ENCODE measurements around the gene LDB3. TPM values are rescaled to one million over a fixed set of nuclear protein-coding genes. Genes with fewer than 3 reads are reported as not detected.

LDB3 gene
- total and polyA plus RNA-seq, 9 of the 15 experiments (the other 6 are each of a cell fraction or from before 2014, with no cell fraction given), result 0.03 TPM; not detected in 8

DNA sequence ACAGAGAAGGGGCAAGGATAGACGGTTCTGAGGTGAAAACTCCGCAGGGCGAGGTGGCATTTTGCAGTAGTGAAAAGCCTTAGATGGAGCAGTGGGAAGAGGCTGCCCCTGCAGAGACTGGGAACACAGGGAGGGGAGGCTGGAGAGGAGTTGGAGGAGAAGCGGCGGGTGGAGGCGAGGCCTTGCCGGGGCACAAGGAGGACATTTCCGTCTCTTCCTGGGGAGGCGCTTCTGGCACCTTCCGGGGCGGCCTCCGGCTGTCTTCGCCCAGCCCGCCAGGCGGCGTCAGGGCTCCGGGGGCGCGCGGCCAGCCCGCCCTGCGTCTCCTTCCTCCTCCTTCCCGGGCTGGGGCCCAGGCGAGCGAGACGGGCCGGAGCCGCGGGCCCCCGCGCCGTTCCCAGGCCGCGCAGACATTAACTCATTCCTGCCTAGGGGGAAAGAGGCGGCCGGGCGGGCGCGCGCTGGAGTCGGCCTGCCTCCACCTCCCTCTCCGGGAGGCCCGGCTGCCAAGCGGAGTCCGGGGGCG, 42.7 kb downstream of the LDB3 start (continued):
- no peak for TF ChIP-seq ZNF695 (CRISPR knock-in tag; IDR thresholded peaks at IDR 0.05)
- no peak for TF ChIP-seq DNMT1 (IDR thresholded peaks at IDR 0.05)
- TF ChIP-seq CAMTA2 (CRISPR knock-in tag; conservative IDR thresholded peaks at IDR 0.05), result no peak
- no peak for TF ChIP-seq XRCC4 (IDR thresholded peaks at IDR 0.05; ENCODE audit: extremely low read depth, insufficient read depth, insufficient read length)
- TF ChIP-seq C11orf30 (IDR thresholded peaks at IDR 0.05; ENCODE audit: low read depth), result no peak
- TF ChIP-seq, protein P1, sequence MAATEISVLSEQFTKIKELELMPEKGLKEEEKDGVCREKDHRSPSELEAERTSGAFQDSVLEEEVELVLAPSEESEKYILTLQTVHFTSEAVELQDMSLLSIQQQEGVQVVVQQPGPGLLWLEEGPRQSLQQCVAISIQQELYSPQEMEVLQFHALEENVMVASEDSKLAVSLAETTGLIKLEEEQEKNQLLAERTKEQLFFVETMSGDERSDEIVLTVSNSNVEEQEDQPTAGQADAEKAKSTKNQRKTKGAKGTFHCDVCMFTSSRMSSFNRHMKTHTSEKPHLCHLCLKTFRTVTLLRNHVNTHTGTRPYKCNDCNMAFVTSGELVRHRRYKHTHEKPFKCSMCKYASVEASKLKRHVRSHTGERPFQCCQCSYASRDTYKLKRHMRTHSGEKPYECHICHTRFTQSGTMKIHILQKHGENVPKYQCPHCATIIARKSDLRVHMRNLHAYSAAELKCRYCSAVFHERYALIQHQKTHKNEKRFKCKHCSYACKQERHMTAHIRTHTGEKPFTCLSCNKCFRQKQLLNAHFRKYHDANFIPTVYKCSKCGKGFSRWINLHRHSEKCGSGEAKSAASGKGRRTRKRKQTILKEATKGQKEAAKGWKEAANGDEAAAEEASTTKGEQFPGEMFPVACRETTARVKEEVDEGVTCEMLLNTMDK (IDR thresholded peaks at IDR 0.05; ENCODE audit: borderline replicate concordance, insufficient read depth, low read depth, low read length, poor library complexity, severe bottlenecking), result peak; percentile 84
- TF ChIP-seq XRCC5 (IDR thresholded peaks at IDR 0.05; ENCODE audit: low read depth, low read length), result no peak
- TF ChIP-seq RNF2 (IDR thresholded peaks at IDR 0.05), result no peak
- TF ChIP-seq SPI1 (IDR thresholded peaks at IDR 0.05; ENCODE audit: borderline replicate concordance, low read depth, low read length), result no peak
- TF ChIP-seq, protein P2, sequence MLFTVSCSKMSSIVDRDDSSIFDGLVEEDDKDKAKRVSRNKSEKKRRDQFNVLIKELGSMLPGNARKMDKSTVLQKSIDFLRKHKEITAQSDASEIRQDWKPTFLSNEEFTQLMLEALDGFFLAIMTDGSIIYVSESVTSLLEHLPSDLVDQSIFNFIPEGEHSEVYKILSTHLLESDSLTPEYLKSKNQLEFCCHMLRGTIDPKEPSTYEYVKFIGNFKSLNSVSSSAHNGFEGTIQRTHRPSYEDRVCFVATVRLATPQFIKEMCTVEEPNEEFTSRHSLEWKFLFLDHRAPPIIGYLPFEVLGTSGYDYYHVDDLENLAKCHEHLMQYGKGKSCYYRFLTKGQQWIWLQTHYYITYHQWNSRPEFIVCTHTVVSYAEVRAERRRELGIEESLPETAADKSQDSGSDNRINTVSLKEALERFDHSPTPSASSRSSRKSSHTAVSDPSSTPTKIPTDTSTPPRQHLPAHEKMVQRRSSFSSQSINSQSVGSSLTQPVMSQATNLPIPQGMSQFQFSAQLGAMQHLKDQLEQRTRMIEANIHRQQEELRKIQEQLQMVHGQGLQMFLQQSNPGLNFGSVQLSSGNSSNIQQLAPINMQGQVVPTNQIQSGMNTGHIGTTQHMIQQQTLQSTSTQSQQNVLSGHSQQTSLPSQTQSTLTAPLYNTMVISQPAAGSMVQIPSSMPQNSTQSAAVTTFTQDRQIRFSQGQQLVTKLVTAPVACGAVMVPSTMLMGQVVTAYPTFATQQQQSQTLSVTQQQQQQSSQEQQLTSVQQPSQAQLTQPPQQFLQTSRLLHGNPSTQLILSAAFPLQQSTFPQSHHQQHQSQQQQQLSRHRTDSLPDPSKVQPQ (CRISPR knock-in tag; IDR thresholded peaks at IDR 0.05; ENCODE audit: borderline replicate concordance), result no peak
- TF ChIP-seq TBP (optimal IDR thresholded peaks at IDR 0.05; ENCODE audit: low read depth, low read length), result no peak
- TF ChIP-seq ARID1B (IDR thresholded peaks at IDR 0.05), result no peak
- TF ChIP-seq MYC (IDR thresholded peaks at IDR 0.05; ENCODE audit: low read depth, low read length), result 0 out of 2 replicates have a peak, but pooled peaks have one; percentile 9
- no peak for TF ChIP-seq MYC (CRISPR knock-in tag; IDR thresholded peaks at IDR 0.05; ENCODE audit: borderline replicate concordance, low read depth)
- no peak for TF ChIP-seq ZNF224 (CRISPR knock-in tag; IDR thresholded peaks at IDR 0.05)
- peak; percentile 49; the same call in 1 of the 2 replicates for TF ChIP-seq PHF21A (IDR thresholded peaks at IDR 0.05; ENCODE audit: borderline replicate concordance, low read depth)
- TF ChIP-seq, protein P3, sequence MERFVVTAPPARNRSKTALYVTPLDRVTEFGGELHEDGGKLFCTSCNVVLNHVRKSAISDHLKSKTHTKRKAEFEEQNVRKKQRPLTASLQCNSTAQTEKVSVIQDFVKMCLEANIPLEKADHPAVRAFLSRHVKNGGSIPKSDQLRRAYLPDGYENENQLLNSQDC (CRISPR knock-in tag; IDR thresholded peaks at IDR 0.05), result no peak
- TF ChIP-seq, protein P4, sequence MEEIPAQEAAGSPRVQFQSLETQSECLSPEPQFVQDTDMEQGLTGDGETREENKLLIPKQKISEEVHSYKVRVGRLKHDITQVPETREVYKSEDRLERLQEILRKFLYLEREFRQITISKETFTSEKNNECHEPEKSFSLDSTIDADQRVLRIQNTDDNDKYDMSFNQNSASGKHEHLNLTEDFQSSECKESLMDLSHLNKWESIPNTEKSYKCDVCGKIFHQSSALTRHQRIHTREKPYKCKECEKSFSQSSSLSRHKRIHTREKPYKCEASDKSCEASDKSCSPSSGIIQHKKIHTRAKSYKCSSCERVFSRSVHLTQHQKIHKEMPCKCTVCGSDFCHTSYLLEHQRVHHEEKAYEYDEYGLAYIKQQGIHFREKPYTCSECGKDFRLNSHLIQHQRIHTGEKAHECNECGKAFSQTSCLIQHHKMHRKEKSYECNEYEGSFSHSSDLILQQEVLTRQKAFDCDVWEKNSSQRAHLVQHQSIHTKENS (CRISPR knock-in tag; IDR thresholded peaks at IDR 0.05), result no peak
- peak; percentile 92 for TF ChIP-seq POLR2G (IDR thresholded peaks at IDR 0.05; ENCODE audit: low read depth, low read length)
- peak; percentile 76 for TF ChIP-seq ELF1 (tag; IDR thresholded peaks at IDR 0.05)
- TF ChIP-seq PHF8 (IDR thresholded peaks at IDR 0.05; ENCODE audit: borderline replicate concordance, low read length), result peak; percentile 74; the same call in 1 of the 2 replicates
- TF ChIP-seq ZBTB7A (IDR thresholded peaks at IDR 0.05; ENCODE audit: borderline replicate concordance, control insufficient read depth, low read depth, low read length), result no peak
- no peak for TF ChIP-seq KLF10 (CRISPR knock-in tag; IDR thresholded peaks at IDR 0.05)
- TF ChIP-seq RAD21 (CRISPR knock-in tag; conservative IDR thresholded peaks at IDR 0.05 in 1 of 2, IDR thresholded peaks at IDR 0.05 in 1 of 2), result peak; percentile 90 to 91
